Suprapubic skin (tissue), 4 donors: Measurements from ENCODE around the gene ARHGEF3. TPM values are rescaled to one million over a fixed set of nuclear protein-coding genes. Genes with fewer than 3 reads are reported as not detected.

Experiments used
- DNase-seq, 2 donors: peaks; one replicate each; pipeline ENCODE4 v3.0.0-alpha.2; 2019; ENCODE audit warnings: low spot score in 2 of 2
- H3K27ac ChIP-seq: fragments of 200-600 bp; sonication (generic); one replicate; pipeline ENCODE4 v1.5.1; 2019
- H3K27me3 ChIP-seq: fragments of 200-600 bp; sonication (generic); one replicate; pipeline ENCODE4 v1.5.1; 2019
- H3K36me3 ChIP-seq: fragments of 200-600 bp; sonication (generic); one replicate; pipeline ENCODE4 v1.5.1; 2019
- H3K4me1 ChIP-seq: fragments of 200-600 bp; sonication (generic); one replicate; pipeline ENCODE4 v1.5.1; 2019
- H3K4me3 ChIP-seq: fragments of 200-600 bp; sonication (generic); one replicate; pipeline ENCODE4 v1.5.1; 2019; ENCODE audit warnings: mild to moderate bottlenecking
- H3K9me3 ChIP-seq: fragments of 200-600 bp; sonication (generic); one replicate; pipeline ENCODE4 v1.5.1; 2019
- EP300 ChIP-seq: sonication (generic); formaldehyde crosslinking; IDR thresholded peaks from one replicate; pipeline ENCODE4 v1.6.1; 2017; ENCODE audit warnings: antibody characterized with exemption
- POLR2A ChIP-seq, 2 donors: fragments of 450-650 bp; IDR thresholded peaks; one replicate each; pipeline ENCODE4 v1.6.1; 2017; ENCODE audit warnings: antibody characterized with exemption in 2 of 2, mild to moderate bottlenecking in 2 of 2, moderate library complexity in 2 of 2
- POLR2AphosphoS5 ChIP-seq, 3 donors: sonication (generic); formaldehyde crosslinking; IDR thresholded peaks; one replicate each; pipeline ENCODE4 v1.6.1; 2017; ENCODE audit warnings: antibody characterized with exemption in 3 of 3
- WGBS: methylation state at CpG from one replicate; pipeline ENCODE4 v1.1.5; 2018; 5-methylcytosine and 5-hydroxymethylcytosine counted together
- total RNA-seq, 4 donors: library from RNA; depleted of rRNA; stranded (reverse); fragments of >200 nt; gene quantifications; one replicate each; pipeline ENCODE4 v1.1.0, GENCODE V29; 2016
- TF ChIP-seq, protein P1 (sequence below), 2 donors: fragments of 200-600 bp in 1 of 2; fragments of 450-650 bp in 1 of 2; sonication (generic) in 1 of 2; IDR thresholded peaks; one replicate each; pipeline ENCODE4 v1.5.1; 2016 to 2019; ENCODE audit warnings: antibody characterized with exemption in 2 of 2, mild to moderate bottlenecking in 1 of 2, moderate library complexity in 1 of 2

Gene ARHGEF3, protein sequence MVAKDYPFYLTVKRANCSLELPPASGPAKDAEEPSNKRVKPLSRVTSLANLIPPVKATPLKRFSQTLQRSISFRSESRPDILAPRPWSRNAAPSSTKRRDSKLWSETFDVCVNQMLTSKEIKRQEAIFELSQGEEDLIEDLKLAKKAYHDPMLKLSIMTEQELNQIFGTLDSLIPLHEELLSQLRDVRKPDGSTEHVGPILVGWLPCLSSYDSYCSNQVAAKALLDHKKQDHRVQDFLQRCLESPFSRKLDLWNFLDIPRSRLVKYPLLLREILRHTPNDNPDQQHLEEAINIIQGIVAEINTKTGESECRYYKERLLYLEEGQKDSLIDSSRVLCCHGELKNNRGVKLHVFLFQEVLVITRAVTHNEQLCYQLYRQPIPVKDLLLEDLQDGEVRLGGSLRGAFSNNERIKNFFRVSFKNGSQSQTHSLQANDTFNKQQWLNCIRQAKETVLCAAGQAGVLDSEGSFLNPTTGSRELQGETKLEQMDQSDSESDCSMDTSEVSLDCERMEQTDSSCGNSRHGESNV
- 10 to 100 TPM; 16.3 to 23.0 (median 19.8) TPM for total RNA-seq

DNA sequence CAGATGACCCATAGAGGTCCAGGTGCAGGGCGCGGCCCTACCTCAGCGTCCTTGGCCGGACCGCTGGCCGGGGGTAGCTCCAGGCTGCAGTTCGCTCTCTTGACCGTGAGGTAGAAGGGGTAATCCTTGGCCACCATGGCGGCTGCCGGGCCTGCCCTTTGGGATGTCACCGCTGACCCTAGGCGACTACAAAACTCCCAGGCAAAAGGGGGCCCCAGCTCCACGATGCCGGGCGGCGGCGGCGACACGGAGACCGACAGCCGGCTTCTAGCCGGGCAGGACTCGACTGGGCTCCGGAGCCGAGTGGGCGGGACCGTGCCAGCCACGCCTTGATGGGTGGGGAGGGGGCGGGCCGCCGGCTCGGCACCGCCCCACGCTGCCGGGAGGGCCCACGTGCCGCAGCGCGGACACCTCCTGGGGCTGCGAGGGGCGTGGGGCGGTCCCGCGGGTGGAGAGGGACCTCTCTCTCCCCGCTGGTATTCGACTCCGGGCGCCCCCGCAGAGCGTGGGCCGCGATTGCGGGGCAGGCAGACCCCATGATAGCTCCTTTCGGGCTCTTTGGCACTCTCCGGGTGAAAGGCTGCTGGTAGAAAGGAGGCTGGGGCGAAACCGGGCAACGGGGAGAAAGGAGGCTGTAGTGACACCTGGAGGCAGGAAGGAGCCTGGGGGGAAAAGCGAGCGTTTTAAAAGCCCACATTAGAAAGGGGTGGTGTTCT is at the start of gene ARHGEF3:
Gene ARHGEF3 (minus strand): TSS at position 288 of the 716 bp plus-strand sequence. CDS start 151 bp downstream, at position 137.
- peaks cover 45% of the 10 kb centered on the region for H3K4me1 ChIP-seq
- H3K9me3 ChIP-seq, result no peaks in the 10 kb centered on the region
- 5% methylated on average over 29 of the region's 60 CpGs for WGBS
- peak within 1 kb of the TSS; percentile 68 for H3K4me3 ChIP-seq
- TF ChIP-seq POLR2A (IDR thresholded peaks at IDR 0.05) (peak in 1 of 2 donors; percentile 45), EP300 (no peak)
- no peaks in the 10 kb centered on the region for H3K27me3 ChIP-seq
- DNase-seq, result peak; percentile 89 to 90
- H3K36me3 ChIP-seq, result no peaks in the 10 kb centered on the region
- H3K27ac ChIP-seq, result peak within 1 kb of the TSS; percentile 55

GRCh38 chr3:56849698-56850097 is 47.9 kb upstream of the ARHGEF3 start:
- no peak for DNase-seq
- TF ChIP-seq POLR2AphosphoS5 (IDR thresholded peaks at IDR 0.05) (no peak), EP300 (no peak), POLR2A (IDR thresholded peaks at IDR 0.05) (no peak)
- TF ChIP-seq, protein P1, sequence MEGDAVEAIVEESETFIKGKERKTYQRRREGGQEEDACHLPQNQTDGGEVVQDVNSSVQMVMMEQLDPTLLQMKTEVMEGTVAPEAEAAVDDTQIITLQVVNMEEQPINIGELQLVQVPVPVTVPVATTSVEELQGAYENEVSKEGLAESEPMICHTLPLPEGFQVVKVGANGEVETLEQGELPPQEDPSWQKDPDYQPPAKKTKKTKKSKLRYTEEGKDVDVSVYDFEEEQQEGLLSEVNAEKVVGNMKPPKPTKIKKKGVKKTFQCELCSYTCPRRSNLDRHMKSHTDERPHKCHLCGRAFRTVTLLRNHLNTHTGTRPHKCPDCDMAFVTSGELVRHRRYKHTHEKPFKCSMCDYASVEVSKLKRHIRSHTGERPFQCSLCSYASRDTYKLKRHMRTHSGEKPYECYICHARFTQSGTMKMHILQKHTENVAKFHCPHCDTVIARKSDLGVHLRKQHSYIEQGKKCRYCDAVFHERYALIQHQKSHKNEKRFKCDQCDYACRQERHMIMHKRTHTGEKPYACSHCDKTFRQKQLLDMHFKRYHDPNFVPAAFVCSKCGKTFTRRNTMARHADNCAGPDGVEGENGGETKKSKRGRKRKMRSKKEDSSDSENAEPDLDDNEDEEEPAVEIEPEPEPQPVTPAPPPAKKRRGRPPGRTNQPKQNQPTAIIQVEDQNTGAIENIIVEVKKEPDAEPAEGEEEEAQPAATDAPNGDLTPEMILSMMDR (IDR thresholded peaks at IDR 0.05), result no peak
- no peak overlapping the region for H3K4me3 ChIP-seq
- H3K27me3 ChIP-seq, result no peaks in the 10 kb centered on the region
- no peak overlapping the region for H3K27ac ChIP-seq
- no peaks in the 10 kb centered on the region for H3K36me3 ChIP-seq
- H3K9me3 ChIP-seq, result no peaks in the 10 kb centered on the region
- no peaks in the 10 kb centered on the region for H3K4me1 ChIP-seq
- WGBS, result 83% methylated on average over 7 of the region's 7 CpGs

DNA sequence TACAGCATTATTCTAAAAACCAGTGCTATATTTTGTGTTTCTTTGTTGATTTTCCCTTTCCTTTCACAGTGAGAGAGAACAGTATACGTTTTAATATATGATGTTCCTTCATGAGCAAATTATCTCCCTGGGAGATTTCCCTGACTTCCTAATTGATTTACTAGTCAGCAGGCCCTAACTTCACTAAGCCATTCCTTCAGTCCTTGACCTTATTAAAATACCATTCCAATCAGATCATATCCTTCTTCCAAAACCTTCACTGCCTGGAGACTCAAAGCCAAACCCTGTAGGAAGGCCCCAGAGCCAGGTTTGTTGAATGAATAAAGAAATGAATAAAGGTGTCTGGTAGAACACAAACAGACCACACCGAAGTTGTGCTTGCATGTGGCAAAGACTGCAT is 43.8 kb upstream of the ARHGEF3 start:
- Histone ChIP-seq H3K4me3 (no peak overlapping the region), H3K27me3 (no peaks in the 10 kb centered on the region), H3K27ac (no peak overlapping the region), H3K4me1 (no peaks in the 10 kb centered on the region), H3K36me3 (no peaks in the 10 kb centered on the region), H3K9me3 (no peaks in the 10 kb centered on the region)
- 82% methylated on average over 2 of the region's 2 CpGs for WGBS
- TF ChIP-seq, protein P1 (IDR thresholded peaks at IDR 0.05), result no peak
- TF ChIP-seq POLR2AphosphoS5 (IDR thresholded peaks at IDR 0.05) (no peak), POLR2A (IDR thresholded peaks at IDR 0.05) (no peak), EP300 (no peak)
- no peak for DNase-seq

DNA sequence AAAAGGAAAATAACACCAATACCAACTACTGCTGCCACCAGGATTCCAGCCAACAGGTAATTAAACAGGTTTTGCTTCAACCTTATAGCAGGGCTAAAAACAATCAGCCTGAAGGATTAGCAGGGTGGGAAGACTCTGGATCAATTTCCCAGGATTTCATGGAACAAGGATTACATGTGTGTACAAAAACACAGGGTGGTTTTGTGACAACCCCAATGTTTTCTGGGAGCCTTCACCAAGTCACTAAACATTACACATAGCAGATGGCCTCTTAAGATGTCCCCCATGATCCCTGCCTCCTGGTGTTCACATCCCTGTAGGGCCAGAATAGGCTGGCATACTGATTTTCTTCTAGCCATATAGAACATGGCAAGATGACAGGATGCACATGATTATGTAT is 42.8 kb upstream of the ARHGEF3 start:
- TF ChIP-seq POLR2AphosphoS5 (IDR thresholded peaks at IDR 0.05) (no peak), POLR2A (IDR thresholded peaks at IDR 0.05) (no peak), EP300 (no peak)
- TF ChIP-seq, protein P1 (IDR thresholded peaks at IDR 0.05), result no peak
- H3K36me3 ChIP-seq, result no peaks in the 10 kb centered on the region
- no peaks in the 10 kb centered on the region for H3K4me1 ChIP-seq
- H3K4me3 ChIP-seq, result no peak overlapping the region
- H3K27ac ChIP-seq, result no peak overlapping the region
- H3K27me3 ChIP-seq, result no peaks in the 10 kb centered on the region
- H3K9me3 ChIP-seq, result no peaks in the 10 kb centered on the region
- no peak for DNase-seq

- Histone ChIP-seq H3K4me3 (no peak overlapping the region), H3K4me1 (peaks cover 5% of the 10 kb centered on the region), H3K27me3 (no peaks in the 10 kb centered on the region), H3K27ac (no peak overlapping the region), H3K36me3 (no peaks in the 10 kb centered on the region), H3K9me3 (no peaks in the 10 kb centered on the region)
- TF ChIP-seq EP300, result no peak
- TF ChIP-seq, protein P1 (IDR thresholded peaks at IDR 0.05), result no peak
- no peak for TF ChIP-seq POLR2AphosphoS5 (IDR thresholded peaks at IDR 0.05)
- no peak for TF ChIP-seq POLR2A (IDR thresholded peaks at IDR 0.05)
- 55% methylated on average over 9 of the region's 9 CpGs for WGBS
- DNase-seq, result no peak
Measured at GRCh38 chr3:56839784-56840715, 38.3 kb upstream of the ARHGEF3 start.
